ENCODE measurements around the gene LZTR1. TPM values are rescaled to one million over a fixed set of nuclear protein-coding genes. Genes with fewer than 3 reads are reported as not detected.

Gene LZTR1
- total RNA-seq, 4 donors from 2014 or later, result 42.4 to 76.3 (median 57.2) TPM

DNA sequence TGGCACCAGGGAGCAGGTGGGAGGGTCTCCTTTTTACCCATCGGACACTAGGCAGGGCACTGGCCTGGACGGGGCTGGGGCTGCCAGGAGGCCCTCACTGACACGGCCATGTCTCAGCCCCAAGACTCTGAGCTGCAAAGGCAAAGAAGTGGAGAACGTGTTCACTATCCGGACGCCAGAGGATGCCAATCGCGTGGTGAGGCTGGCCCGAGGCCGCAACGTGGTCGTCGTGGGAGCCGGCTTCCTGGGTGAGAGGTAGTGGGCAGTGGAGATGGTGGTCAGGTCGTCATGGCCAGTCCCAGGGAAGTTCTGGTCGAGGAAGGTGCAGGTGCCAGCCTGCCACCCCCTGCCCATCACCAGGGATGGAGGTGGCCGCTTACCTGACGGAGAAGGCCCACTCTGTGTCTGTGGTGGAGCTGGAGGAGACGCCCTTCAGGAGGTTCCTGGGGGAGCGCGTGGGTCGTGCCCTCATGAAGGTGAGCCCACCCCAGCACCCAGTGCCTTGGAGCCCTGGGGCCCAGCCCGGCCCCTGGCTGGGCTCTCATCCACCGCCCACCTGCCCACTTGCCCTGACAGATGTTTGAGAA, 5.7 kb upstream of the LZTR1 start:
- 83% methylated on average over 23 of the region's 24 CpGs for WGBS
- TF ChIP-seq CTCF (IDR thresholded peaks at IDR 0.05) (no peak), POLR2A (IDR thresholded peaks at IDR 0.05; ENCODE audit: low read depth) (no peak), EP300 (IDR thresholded peaks at IDR 0.05) (no peak), POLR2AphosphoS5 (IDR thresholded peaks at IDR 0.05) (no peak)
- H3K27me3 ChIP-seq, result no peaks in the 10 kb centered on the region
- no peak overlapping the region for H3K4me3 ChIP-seq
- no peak overlapping the region for H3K27ac ChIP-seq (replicated peaks in 1 of 4)
- H3K36me3 ChIP-seq, result no peaks in the 10 kb centered on the region
- peaks cover 0 to 8% (median 4%) of the 10 kb centered on the region in 4 donors for H3K9me3 ChIP-seq
- intact Hi-C loops (cut with DNase I), result no loop called here
- H3K4me1 ChIP-seq, result peaks cover 23 to 25% (median 24%) of the 10 kb centered on the region in 4 donors
- DNase-seq (ENCODE audit: extremely low spot score), result no peak

DNA sequence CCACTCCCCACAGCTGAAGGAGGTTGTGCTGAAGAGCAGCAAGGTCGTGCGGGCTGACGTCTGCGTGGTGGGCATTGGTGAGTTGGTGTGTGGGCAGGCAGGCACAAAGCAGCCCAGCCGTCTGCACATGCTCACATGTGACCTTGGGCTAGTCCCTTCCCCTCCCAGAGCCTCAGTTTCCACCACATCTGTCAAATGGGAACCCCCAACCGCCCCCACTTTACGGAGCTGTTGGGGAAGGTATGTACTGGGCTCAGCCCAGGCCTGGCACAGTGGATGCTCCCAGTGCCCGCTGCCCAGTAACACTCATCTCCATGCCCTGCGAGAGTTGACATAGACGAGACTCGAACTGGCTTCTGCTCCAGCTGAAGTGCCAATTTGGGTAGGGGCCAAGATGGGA, 5.1 kb upstream of the LZTR1 start:
- Histone ChIP-seq H3K4me1 (peaks cover 25 to 28% (median 27%) of the 10 kb centered on the region in 4 donors), H3K27ac (replicated peaks in 1 of 4) (no peak overlapping the region), H3K9me3 (peaks cover 0 to 8% (median 4%) of the 10 kb centered on the region in 4 donors), H3K27me3 (no peaks in the 10 kb centered on the region), H3K36me3 (no peaks in the 10 kb centered on the region), H3K4me3 (no peak overlapping the region)
- no CpG with 5 or more reads among the region's 11 CpGs for WGBS
- DNase-seq (ENCODE audit: extremely low spot score), result no peak
- intact Hi-C loops (cut with DNase I), result no loop called here
- no peak for TF ChIP-seq CTCF (IDR thresholded peaks at IDR 0.05)
- TF ChIP-seq POLR2A (IDR thresholded peaks at IDR 0.05; ENCODE audit: low read depth), result no peak
- no peak for TF ChIP-seq POLR2AphosphoS5 (IDR thresholded peaks at IDR 0.05)
- no peak for TF ChIP-seq EP300 (IDR thresholded peaks at IDR 0.05)

GRCh38 chr22:20977516-20978170, 4.5 kb upstream of the LZTR1 start:
- 93% methylated on average over 12 of the region's 17 CpGs for WGBS
- H3K27ac ChIP-seq (replicated peaks in 1 of 4), result no peak overlapping the region
- peaks cover 0 to 8% (median 4%) of the 10 kb centered on the region in 4 donors for H3K9me3 ChIP-seq
- no peak for DNase-seq (ENCODE audit: extremely low spot score)
- TF ChIP-seq CTCF (IDR thresholded peaks at IDR 0.05), result no peak
- no peak for TF ChIP-seq POLR2A (IDR thresholded peaks at IDR 0.05; ENCODE audit: low read depth)
- TF ChIP-seq POLR2AphosphoS5 (IDR thresholded peaks at IDR 0.05), result no peak
- no peak for TF ChIP-seq EP300 (IDR thresholded peaks at IDR 0.05)
- intact Hi-C loops (cut with DNase I), result no loop called here
- H3K27me3 ChIP-seq, result no peaks in the 10 kb centered on the region
- peaks cover 25 to 30% (median 28%) of the 10 kb centered on the region in 4 donors for H3K4me1 ChIP-seq
- no peaks in the 10 kb centered on the region for H3K36me3 ChIP-seq
- H3K4me3 ChIP-seq, result no peak overlapping the region

GRCh38 chr22:20978419-20978818, 3.7 kb upstream of the LZTR1 start:
- Histone ChIP-seq H3K27me3 (no peaks in the 10 kb centered on the region), H3K27ac (replicated peaks in 1 of 4) (no peak overlapping the region), H3K9me3 (peaks cover 0 to 8% (median 4%) of the 10 kb centered on the region in 4 donors), H3K4me1 (peaks cover 32 to 37% (median 36%) of the 10 kb centered on the region in 4 donors), H3K4me3 (no peak overlapping the region), H3K36me3 (no peaks in the 10 kb centered on the region)
- intact Hi-C loops (cut with DNase I), result no loop called here
- TF ChIP-seq CTCF (IDR thresholded peaks at IDR 0.05) (no peak), POLR2A (IDR thresholded peaks at IDR 0.05; ENCODE audit: low read depth) (no peak), POLR2AphosphoS5 (IDR thresholded peaks at IDR 0.05) (no peak), EP300 (IDR thresholded peaks at IDR 0.05) (no peak)
- WGBS, result 89% methylated on average over 2 of the region's 2 CpGs
- no peak for DNase-seq (ENCODE audit: extremely low spot score)
